ENCODE results near the gene PCDH9.
A peak's percentile ranks its signal among the peaks of the same experiment; 100 is the strongest.

The PCDH9 gene

GRCh38 chr13:67015976-67016600 is 214.0 kb downstream of the PCDH9 start:
- no peak for DNase-seq

GRCh38 chr13:67014399-67014798 is 215.7 kb downstream of the PCDH9 start:
- DNase-seq, result no peak

GRCh38 chr13:67013709-67014108 is 216.4 kb downstream of the PCDH9 start:
- no peak for DNase-seq

GRCh38 chr13:67008075-67008668 is 222.0 kb downstream of the PCDH9 start:
- DNase-seq, result no peak

GRCh38 chr13:67004511-67004910 is 225.6 kb downstream of the PCDH9 start:
- DNase-seq, result no peak

- no peak for DNase-seq
Observed at GRCh38 chr13:67003743-67004142, 226.4 kb downstream of the PCDH9 start.

- no peak for DNase-seq
Observed at GRCh38 chr13:67001363-67001762, 228.8 kb downstream of the PCDH9 start.

GRCh38 chr13:66996503-66996902 is 233.6 kb downstream of the PCDH9 start:
- DNase-seq, result no peak

- no peak for DNase-seq
Observed at GRCh38 chr13:66995203-66995611, 234.9 kb downstream of the PCDH9 start.

- peak; percentile 20 for DNase-seq
Observed at GRCh38 chr13:66994517-66995202, 235.5 kb downstream of the PCDH9 start.

- DNase-seq, result peak; percentile 76
Observed at GRCh38 chr13:66994097-66994496, 236.0 kb downstream of the PCDH9 start.

- DNase-seq, result no peak
Observed at GRCh38 chr13:66992719-66993118, 237.4 kb downstream of the PCDH9 start.

- peak; percentile 19 for DNase-seq
Observed at GRCh38 chr13:66992183-66992582, 238.0 kb downstream of the PCDH9 start.

GRCh38 chr13:66984241-66984640 is 245.9 kb downstream of the PCDH9 start:
- DNase-seq, result no peak

GRCh38 chr13:66981912-66982311 is 248.2 kb downstream of the PCDH9 start:
- DNase-seq, result no peak

- DNase-seq, result no peak
Observed at GRCh38 chr13:66977161-66977560, 253.0 kb downstream of the PCDH9 start.

- no peak for DNase-seq
Observed at GRCh38 chr13:66974889-66975288, 255.2 kb downstream of the PCDH9 start.

- DNase-seq, result no peak
Observed at GRCh38 chr13:66974174-66974573, 256.0 kb downstream of the PCDH9 start.

GRCh38 chr13:66972659-66973058 is 257.5 kb downstream of the PCDH9 start:
- DNase-seq, result no peak

GRCh38 chr13:66971004-66971403 is 259.1 kb downstream of the PCDH9 start:
- DNase-seq, result no peak

- DNase-seq, result no peak
Observed at GRCh38 chr13:66969291-66969690, 260.8 kb downstream of the PCDH9 start.

GRCh38 chr13:66967811-66968597 is 262.1 kb downstream of the PCDH9 start:
- no peak for DNase-seq

GRCh38 chr13:66965181-66965580 is 265.0 kb downstream of the PCDH9 start:
- no peak for DNase-seq

GRCh38 chr13:66962953-66963352 is 267.2 kb downstream of the PCDH9 start:
- DNase-seq, result no peak

All from eye (tissue), 1 donor.